Tibial nerve (tissue), 4 donors: ENCODE measurements around the gene TLK1. TPM values are rescaled to one million over a fixed set of nuclear protein-coding genes. Genes with fewer than 3 reads are reported as not detected.

Source experiments
- DNase-seq, 2 donors: peaks; one replicate each; pipeline ENCODE4 v3.0.0-alpha.2; 2019; ENCODE audit warnings: low spot score in 2 of 2
- H3K27ac ChIP-seq, 4 donors: fragments of 200-600 bp; sonication (generic) in 3 of 4; one replicate each; pipeline ENCODE4 v1.5.1; 2017 to 2019; ENCODE audit warnings: mild to moderate bottlenecking in 1 of 4
- H3K27me3 ChIP-seq, 2 donors: fragments of 200-600 bp; sonication (generic) in 1 of 2; one replicate each; pipeline versions ENCODE4 v1.5.1 to v1.6.0; 2017 to 2019
- H3K36me3 ChIP-seq, 3 donors: fragments of 200-600 bp; sonication (generic); one replicate each; pipeline ENCODE4 v1.5.1; 2018 to 2019
- H3K4me1 ChIP-seq, 4 donors: fragments of 200-600 bp; sonication (generic) in 3 of 4; one replicate each; pipeline ENCODE4 v1.5.1; 2017 to 2019
- H3K4me3 ChIP-seq, 4 donors: fragments of 200-600 bp; sonication (generic) in 3 of 4; one replicate each; pipeline ENCODE4 v1.5.1; 2017 to 2019; ENCODE audit warnings: mild to moderate bottlenecking in 1 of 4, moderate library complexity in 1 of 4
- H3K9me3 ChIP-seq, 4 donors: fragments of 200-600 bp; sonication (generic) in 3 of 4; one replicate each; pipeline ENCODE4 v1.5.1; 2017 to 2019
- CTCF ChIP-seq, 5 experiments: fragments of 200-600 bp in 3 of 5; fragments of 450-650 bp in 2 of 5; sonication (generic) in 3 of 5; IDR thresholded peaks; one replicate each; pipeline ENCODE4 v1.5.1; 2016 to 2019; ENCODE audit warnings: antibody characterized with exemption in 5 of 5, mild to moderate bottlenecking in 3 of 5, moderate library complexity in 2 of 5
- EP300 ChIP-seq, 2 donors: sonication (generic); formaldehyde crosslinking; IDR thresholded peaks; one replicate each; pipeline ENCODE4 v1.6.1; 2017; ENCODE audit warnings: antibody characterized with exemption in 2 of 2, mild to moderate bottlenecking in 1 of 2
- POLR2A ChIP-seq, 2 donors: fragments of 450-650 bp; IDR thresholded peaks; one replicate each; pipeline ENCODE4 v1.6.1; 2017; ENCODE audit warnings: antibody characterized with exemption in 2 of 2, mild to moderate bottlenecking in 2 of 2, moderate library complexity in 2 of 2
- WGBS, 2 donors: methylation state at CpG; one replicate each; pipeline ENCODE4 v1.1.5; 2018; 5-methylcytosine and 5-hydroxymethylcytosine counted together
- total RNA-seq, 4 donors: library from RNA; depleted of rRNA; stranded (reverse); fragments of >200 nt; gene quantifications; one replicate each; pipeline ENCODE4 v1.1.0, GENCODE V29; 2016

The TLK1 gene
- total RNA-seq, result 10 to 100 TPM; 25.7 to 54.7 (median 45.4) TPM

- H3K27ac ChIP-seq, result peak within 1 kb of the TSS; percentile 93 to 99 (median 98)
- H3K4me3 ChIP-seq, result peak within 1 kb of the TSS; percentile 60 to 92 (median 82)
- H3K9me3 ChIP-seq, result no peaks in the 10 kb centered on the region
- H3K27me3 ChIP-seq, result no peaks in the 10 kb centered on the region
- no peak for TF ChIP-seq EP300 (IDR thresholded peaks at IDR 0.05)
- TF ChIP-seq POLR2A (IDR thresholded peaks at IDR 0.05), result peak; percentile 27 to 39
- no peak for TF ChIP-seq CTCF (IDR thresholded peaks at IDR 0.05)
- WGBS, 2 donors, result 1% methylated on average over 45 to 52 of the region's 97 CpGs
- DNase-seq, result peak; percentile 30 to 56
- H3K36me3 ChIP-seq, result no peaks in the 10 kb centered on the region
- peaks cover 0 to 33% (median 9%) of the 10 kb centered on the region in 4 donors for H3K4me1 ChIP-seq
Observed at GRCh38 chr2:171160119-171160955, at the start of gene TLK1. TSS of gene TLK1 (minus strand) at chr2:171160893. CDS start at chr2:171160428, 465 bp downstream.

- H3K4me1 ChIP-seq, result no peaks in the 10 kb centered on the region
- WGBS, 2 donors, result 83 to 87% methylated on average over 9 of the region's 9 CpGs
- H3K36me3 ChIP-seq, result no peaks in the 10 kb centered on the region
- no peak for DNase-seq
- no peak overlapping the region for H3K27ac ChIP-seq
- peaks cover 0 to 5% (median 0%) of the 10 kb centered on the region in 4 donors for H3K9me3 ChIP-seq
- H3K27me3 ChIP-seq, result no peaks in the 10 kb centered on the region
- H3K4me3 ChIP-seq, result no peak overlapping the region
- TF ChIP-seq EP300 (IDR thresholded peaks at IDR 0.05), result no peak
- TF ChIP-seq POLR2A (IDR thresholded peaks at IDR 0.05), result no peak
- no peak for TF ChIP-seq CTCF (IDR thresholded peaks at IDR 0.05)
Observed at GRCh38 chr2:171210216-171210863, 49.6 kb upstream of the TLK1 start.

GRCh38 chr2:171208657-171209056, 48.0 kb upstream of the TLK1 start:
- no peaks in the 10 kb centered on the region for H3K4me1 ChIP-seq

GRCh38 chr2:171206422-171207115, 45.9 kb upstream of the TLK1 start:
- H3K9me3 ChIP-seq, result peaks cover 0 to 5% (median 0%) of the 10 kb centered on the region in 4 donors
- no peak for TF ChIP-seq EP300 (IDR thresholded peaks at IDR 0.05)
- no peak for TF ChIP-seq CTCF (IDR thresholded peaks at IDR 0.05)
- no peak for TF ChIP-seq POLR2A (IDR thresholded peaks at IDR 0.05)
- H3K27ac ChIP-seq, result no peak overlapping the region
- 92% methylated on average over 2 of the region's 2 CpGs for WGBS, 2 donors
- no peak overlapping the region for H3K4me3 ChIP-seq
- no peaks in the 10 kb centered on the region for H3K4me1 ChIP-seq
- H3K36me3 ChIP-seq, result no peaks in the 10 kb centered on the region
- DNase-seq, result no peak
- H3K27me3 ChIP-seq, result no peaks in the 10 kb centered on the region

More at GRCh38 chr2:171208657-171209056, 48.0 kb upstream of the TLK1 start:
- H3K36me3 ChIP-seq, result no peaks in the 10 kb centered on the region
- TF ChIP-seq CTCF (IDR thresholded peaks at IDR 0.05), result no peak
- TF ChIP-seq POLR2A (IDR thresholded peaks at IDR 0.05), result no peak
- no peak for TF ChIP-seq EP300 (IDR thresholded peaks at IDR 0.05)
- H3K4me3 ChIP-seq, result no peak overlapping the region
- no peak for DNase-seq
- peaks cover 0 to 5% (median 0%) of the 10 kb centered on the region in 4 donors for H3K9me3 ChIP-seq
- no peak overlapping the region for H3K27ac ChIP-seq
- H3K27me3 ChIP-seq, result no peaks in the 10 kb centered on the region
